Right renal cortex interstitium (tissue), 3 donors: ENCODE measurements around the gene NOC4L. TPM values are rescaled to one million over a fixed set of nuclear protein-coding genes. Genes with fewer than 3 reads are reported as not detected.

Experiments used
- DNase-seq, 3 donors: peaks; one replicate each; pipeline ENCODE4 v3.0.0-alpha.2; 2013; ENCODE audit warnings: low read depth in 3 of 3, low spot score in 2 of 3
- polyA plus RNA-seq, 3 donors: library from polyadenylated mRNA; unstranded; fragments of 120-200 nt; gene quantifications; one replicate each; pipeline ENCODE4 v1.2.1, GENCODE V29; 2013; ENCODE audit not compliant: insufficient read length in 3 of 3

The NOC4L gene
- polyA plus RNA-seq, 3 donors: 10.9 to 12.4 (median 11.3) TPM

DNA sequence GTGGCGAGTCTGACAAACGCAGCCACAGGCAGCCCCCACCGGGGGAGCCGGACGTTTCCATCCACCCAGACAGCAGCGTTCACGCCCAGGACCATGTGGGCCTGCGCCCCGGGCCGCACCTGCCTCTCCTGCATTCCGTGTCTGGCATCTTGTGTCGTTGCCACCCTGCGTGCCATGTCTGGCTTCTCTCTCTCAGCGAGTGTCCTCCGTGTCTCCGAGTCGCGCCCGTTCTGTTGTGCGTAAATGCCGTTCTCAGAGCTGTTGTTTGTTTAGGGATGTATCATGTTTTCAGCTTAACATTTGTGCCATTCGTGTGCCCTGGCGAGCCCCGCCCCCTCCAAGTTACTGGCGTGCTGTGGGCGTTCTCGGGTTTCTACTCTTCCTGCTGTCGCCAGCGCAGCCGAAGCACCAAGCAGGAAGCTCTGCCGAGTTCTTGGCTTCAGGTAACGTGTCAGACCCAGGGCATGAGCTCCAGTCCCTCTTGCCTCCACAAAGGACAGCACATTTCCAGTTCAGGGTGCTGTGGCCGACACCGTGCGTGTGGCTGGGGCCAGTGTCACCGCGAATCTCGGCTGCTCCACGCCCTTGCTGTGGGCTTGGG, 34.6 kb downstream of the NOC4L start:
- DNase-seq: no peak

DNA sequence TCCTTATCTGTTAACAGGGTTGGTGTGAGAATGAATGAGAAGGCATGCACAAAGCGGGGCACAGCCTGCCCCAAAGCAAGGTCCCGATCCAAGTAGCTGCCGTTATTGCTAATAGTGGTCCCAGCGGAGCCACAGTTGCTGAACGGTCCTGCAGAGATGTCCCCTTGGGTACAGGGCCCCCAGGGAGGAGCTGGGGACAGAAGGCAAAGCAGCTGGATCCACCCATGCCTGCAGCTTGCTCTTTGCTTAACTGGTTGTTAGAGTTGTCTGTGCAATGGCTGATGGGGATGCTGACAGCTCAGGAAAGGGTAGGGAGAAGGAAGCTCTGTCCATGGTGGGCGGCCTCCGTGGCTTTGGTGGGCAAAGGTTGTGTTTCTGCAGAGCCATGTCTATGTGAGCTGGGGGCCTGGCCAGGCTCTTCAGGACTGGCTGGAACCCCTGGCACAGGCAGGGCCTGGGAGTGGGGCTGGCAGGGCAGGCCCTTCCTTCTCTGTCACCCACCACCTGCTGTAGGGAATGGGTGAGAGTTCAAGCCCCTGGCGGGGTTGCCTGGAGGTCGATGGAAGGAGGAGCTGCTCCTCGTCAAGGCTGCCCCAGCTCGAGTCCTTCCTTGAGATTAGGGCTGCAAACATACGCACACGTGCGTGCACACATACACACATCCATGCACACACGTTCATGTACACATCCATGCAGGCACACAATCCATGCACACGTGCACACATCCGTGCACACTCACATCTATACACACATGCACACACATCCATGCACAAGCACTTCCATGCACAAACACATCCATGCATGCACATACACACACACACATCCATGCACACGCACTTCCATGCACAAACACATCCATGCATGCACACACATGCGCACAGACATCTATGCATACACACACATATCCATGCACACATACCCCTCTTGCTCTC, 35.4 kb downstream of the NOC4L start:
- DNase-seq: no peak

DNA sequence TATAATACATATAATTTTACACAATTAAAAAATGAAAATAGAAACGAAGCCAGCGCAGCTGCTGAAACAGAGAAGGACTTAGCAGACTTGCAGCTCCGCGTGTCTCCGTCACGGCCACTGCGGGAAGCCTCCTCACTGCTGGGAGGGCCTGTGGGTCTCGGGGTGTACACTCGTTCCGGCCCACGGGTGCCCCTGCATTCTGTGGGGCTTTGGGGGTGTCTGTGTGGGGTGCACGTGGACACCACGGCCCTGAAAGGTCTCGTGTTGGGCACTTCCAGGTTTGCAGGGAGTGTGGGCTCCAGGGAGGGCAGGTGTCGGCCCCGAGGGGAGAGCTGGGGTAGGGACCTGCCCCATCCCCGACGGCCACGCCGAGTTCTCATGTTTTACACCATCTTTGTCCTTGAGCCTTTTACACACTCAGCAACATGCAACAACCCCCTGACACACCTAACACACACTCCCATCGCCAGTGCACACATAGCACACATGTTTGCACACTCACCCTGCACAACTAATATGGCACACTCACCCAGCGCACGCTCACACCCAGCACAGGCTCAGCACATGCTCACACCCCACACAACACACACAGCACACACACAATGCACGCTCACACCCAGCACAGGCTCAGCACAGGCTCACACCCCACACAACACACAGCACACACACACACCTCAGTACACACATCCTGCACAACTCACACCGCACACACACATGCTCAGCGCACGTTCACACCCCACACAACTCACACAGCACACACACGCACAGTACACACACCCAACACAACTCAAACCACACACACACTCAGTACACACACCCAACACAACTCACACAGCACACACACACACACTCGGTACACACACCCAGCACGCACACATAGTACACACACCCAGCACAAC, 36.6 kb downstream of the NOC4L start:
- DNase-seq: no peak

DNA sequence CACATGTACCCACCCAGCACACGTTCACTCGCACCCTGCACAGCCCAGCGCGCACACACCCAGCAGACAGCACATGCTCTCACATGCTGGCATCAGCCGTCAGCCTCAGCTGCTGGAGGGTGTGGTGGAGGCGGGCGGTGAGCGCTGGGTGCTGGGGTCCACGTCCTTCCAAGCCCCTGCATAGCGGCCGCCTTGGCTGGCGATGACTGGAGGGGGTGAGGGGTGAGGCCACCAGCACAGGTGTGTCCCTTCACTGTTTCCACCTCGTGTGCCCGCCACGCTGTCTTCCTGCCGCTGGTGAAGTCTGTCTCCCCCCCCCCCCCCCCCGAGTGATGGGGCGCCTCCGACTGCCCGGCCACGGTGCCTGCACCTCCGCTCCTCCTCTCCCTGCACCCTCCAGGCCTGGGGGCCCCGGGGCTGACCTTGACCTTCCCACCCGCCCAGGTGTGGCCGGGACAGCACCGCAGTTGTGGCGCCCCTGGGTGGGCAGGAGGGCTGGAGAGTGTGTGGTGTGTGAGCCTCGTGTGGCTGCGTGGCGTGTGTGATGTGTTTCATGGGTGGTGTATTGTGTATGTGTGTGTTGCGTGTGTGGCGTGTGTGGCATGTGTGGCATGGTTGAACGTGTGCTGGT, 37.4 kb downstream of the NOC4L start:
- no peak for DNase-seq

DNA sequence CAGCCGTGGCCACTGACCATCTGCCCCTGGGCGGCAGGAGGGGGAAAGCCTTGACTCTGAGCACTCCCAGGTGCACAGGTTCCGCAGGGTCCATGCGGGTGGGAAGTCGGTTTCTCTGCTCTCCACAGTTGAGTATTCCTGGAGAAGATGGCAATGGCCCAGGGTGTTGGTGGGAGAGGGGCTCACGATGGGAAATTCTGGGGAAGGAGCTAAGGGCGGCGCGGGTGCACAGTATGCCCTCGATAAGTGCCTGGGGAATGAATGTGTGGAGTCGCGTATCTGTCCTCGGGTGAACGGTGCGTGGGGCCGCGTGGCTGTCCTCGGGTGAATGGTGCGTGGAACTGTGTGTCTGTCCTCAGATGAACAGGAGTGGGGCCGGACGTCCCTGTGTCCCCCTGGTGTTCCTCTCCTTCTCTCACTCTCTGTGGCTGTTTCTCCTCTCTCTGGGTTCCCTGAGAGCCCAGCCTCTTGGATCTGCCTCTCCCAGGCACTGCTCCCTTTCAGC, 38.0 kb downstream of the NOC4L start:
- DNase-seq: no peak

DNA sequence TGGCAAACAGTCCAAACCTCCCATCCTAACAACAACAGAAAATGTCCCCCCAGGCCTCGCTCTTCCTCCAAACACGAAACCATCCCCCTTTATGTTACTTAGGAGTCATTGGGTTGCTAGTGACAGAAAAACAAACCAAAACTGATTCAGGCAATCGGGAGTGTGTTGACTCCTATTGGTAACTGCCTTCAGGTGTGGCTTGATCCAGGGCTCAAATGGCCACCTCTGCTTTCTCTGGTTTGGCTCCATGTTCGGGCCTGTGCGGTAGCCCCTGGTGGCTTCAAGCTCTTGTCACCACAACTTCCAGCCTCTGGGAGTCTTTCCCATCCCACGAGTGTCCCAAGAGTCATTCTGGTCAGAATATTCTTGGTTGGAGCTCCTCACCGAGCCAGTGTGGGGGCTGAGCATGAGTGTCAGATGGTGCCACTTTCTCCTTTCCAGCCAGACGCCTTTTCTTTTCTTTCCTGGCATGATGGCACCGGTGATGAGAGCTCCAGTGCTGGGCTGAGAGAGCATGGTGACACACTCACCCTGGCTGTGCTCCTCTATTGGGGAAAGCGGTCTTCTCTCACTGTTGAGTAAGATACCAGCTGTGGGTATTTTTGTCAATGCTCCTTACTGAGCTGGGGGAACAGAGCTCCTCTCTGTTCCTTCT, 38.6 kb downstream of the NOC4L start:
- DNase-seq: no peak

DNA sequence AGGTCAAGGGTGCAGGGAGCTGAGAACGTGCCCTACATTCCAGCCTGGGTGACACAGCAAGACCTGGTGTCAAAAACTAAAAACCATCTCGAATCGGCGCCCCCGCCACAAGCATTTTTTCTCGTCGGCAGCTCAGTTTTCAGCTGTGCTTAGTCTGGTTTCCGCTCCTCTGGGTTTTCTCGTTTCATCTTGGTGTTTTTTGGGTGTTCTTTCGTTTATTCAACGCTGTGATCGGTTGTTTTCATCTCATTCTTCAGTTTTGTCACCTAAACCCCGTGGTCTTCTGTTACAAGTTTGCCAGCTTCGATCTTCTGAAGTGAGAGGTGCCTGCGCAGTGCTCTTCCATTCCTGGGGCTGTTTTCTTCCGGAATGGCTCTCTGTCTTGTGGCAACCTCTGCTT, 41.4 kb downstream of the NOC4L start:
- no peak for DNase-seq

DNA sequence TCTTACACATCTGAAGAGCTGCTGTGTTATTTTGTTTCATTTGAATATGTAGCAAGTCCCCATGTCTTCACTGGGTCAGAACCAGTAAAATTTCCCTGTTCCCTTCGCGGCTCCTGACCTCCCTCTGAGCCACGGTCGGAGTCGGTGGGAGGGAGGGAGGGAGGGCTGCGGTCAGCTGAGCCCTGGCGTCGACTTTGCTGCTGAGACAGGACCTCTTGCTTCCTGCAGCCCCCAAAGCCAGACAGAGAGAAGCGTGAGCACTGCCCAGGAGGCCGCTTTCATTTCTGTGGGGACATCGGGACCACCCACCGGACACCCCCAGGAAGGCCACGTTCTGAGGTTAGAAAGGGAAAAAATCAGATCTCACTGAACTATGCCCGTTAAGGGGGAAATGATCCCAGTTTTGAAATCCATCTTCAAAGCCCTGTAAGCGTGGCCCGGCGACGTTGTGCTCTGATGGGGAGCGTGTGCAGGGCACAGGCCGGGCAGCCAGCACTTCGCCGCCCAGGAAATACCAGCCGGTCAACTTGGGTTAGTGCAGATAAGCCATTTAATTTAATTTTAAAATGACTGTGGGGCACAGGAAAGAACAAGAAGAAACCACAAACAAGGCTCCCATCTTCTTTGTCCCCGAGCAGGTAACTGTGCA, 42.1 kb downstream of the NOC4L start:
- DNase-seq: no peak

DNA sequence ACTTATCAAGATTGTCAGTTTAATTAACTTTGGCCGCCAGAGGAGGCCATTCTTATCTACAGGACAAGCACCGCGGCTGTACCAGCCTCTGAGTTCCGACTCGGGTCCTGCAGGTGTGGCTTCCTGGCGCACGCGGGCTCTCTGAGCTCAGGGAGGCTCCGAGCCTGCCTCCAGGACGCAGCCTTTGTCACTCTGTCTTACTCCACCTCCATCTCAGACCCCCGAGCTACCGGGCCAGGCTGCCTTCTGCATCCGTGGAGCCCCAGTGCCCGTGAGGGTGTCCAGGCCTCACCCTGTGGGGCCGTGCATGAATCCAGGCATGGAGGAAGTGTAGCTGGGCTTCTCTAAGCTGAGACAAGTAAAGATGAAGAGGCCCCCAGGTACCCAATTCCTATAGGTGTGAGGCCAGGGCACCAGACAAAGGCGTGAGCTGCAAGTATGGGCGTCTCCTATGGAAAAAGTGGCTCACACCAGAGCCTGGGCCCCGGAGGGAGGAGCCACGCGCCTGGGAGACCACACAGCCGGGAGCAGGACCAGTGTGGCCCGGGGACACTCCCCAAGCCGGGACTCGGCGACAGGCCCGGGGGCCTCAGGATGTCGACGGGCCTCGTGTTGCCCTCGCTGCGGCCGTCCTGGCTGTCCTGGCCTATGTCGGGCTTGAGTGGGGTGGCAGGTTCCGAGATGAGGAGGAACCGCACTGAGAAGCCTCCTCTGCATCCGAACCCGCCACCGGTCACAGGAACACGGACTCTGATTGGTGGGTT, 42.8 kb downstream of the NOC4L start:
- DNase-seq: no peak

DNA sequence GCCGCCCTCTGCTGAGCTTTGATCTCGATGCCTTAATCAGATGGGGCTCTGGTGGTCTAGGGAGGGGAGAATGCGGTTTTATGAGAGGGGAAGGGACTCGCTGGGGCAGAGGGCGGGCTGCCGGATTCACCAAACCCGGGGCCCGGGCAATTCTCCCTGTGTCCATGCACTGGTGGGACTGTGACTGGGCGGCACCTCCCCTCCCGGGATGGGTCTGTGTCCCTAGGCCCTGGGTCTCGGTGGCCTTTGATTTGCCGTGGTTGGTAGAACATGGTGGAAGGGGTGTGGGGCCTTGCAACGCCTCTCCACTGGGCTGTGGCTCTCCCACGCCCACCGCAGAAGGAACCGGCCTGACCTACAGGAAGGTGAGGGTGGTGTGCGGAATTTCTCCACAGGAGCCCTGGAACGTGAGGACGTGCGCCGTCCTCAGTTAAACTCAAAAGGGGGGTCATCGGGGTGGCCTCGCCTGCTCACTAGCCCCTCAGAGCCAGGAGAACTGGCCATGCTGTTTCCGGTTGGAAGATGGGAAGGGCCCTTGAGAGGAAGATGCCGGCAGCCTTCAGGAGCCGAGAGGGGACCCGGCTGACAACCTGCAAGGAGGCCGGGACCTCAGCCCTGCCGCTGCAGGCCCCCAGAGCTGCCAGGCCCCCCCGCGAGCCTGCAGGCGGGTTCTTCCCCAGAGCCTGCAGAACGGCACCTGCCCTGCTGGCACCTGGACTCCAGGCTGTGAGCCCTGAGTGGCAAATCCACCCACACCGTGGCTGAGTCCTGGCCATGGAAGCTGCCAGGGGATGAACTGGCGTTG, 43.6 kb downstream of the NOC4L start:
- DNase-seq: no peak

DNA sequence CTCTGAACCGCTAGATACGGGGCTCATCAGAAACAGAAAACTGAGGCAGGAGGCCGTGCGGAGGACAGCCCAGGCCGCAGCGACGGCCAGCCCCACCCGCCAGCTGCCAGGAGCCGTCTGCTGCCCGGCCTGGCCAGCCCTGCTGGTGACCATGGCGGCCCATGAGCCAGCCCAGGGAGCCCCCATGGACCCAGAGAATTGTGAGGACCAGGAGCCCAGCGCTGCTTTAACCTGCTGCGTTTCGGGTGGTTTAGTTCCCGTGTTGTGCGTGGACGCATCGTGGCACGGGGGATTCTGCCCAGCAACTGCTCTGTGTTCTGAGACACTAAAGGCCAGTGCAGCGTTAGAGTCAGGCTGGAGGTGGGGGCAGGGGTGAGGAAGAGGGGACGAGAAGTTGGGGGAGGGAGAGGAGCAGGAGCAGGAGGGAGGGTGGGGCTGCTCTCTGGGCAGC, 44.2 kb downstream of the NOC4L start:
- DNase-seq: no peak

DNA sequence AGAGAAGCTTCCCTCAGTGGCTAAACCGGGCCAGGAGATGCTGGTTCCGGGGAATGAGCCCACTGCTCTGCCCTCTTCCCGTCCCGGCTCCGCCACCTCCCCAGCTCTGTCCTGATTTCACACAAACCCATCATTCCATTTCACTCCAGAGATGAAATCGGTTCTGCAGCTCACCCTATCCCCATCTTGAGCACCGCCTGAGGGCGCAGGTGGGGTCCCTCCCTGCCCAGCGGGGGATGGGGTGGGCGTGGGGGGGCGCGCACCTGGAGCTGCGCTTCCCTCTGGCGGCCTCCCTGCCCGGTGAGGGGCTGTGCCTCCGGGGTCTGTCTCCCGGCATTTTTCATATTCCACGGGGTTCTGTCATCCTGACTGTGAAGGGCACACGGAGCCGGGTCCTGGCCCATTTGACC, 44.7 kb downstream of the NOC4L start:
- no peak for DNase-seq

DNA sequence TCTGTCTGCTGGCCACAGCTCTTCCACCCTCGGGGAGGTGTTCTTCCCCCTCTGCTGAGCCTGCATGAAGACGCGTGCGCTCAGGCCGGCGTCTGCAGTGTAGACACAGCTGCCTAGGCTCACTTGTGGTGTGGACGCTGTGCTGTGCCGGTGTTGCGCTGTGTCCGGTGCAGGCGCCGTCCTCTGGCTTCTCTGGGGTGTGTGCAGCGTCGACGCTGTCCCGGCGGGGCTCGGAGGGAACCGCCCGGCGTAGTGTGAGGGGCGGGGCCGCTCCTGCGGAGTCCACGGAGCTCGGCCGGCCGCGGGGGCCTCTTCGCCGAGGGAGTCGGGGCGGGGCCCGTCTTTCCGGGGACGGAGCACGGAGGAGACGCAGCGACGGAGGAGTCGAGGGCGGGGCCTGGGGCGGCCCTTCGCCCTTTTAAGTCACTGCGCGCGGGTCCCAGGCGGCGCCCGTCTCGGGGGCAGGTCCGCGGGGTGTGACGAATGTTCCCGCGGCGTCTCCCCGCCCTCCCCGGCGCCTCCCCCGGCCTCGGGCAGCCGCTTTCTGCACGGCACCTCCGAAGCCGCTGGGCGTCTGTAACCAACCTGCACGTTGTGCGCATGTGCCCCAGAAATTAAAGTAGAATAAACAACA, 45.2 kb downstream of the NOC4L start:
- no peak for DNase-seq

DNA sequence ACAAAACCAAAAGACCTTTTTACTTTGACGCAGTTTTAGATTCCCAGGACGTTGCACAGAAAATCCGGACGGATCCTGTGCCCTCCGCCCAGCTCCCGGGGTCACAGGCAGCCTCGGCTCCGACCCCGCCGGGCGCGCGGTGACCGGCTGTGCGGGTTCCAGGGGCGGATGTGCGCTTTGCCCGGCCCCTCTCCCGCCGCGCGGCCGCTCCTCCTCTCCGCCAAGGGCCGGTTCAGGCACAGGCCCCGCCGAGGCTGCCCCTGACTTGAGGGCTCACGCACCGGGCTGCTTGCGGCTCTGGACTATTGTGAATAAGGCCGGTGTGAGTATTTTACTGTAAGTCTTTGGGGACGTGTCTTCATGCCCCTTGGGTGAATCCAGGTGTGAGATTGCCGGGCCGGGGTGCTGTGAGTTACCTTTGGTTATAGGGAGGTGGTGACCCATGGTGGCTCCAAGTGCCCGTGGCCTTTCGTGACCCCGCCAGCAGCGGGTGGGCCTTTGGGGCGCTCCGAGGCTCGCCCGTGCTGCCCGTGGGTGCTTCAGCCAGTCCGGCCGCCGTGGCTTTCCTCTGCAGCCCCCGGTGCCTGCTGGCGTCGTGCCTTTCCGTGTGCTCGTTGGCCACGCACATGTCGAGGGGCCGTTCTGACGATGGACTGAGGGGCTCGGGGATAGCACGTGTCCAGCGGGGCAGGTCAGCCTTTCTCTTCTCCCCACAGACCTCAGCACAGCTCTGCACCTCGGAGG, 45.9 kb downstream of the NOC4L start:
- DNase-seq: no peak

DNA sequence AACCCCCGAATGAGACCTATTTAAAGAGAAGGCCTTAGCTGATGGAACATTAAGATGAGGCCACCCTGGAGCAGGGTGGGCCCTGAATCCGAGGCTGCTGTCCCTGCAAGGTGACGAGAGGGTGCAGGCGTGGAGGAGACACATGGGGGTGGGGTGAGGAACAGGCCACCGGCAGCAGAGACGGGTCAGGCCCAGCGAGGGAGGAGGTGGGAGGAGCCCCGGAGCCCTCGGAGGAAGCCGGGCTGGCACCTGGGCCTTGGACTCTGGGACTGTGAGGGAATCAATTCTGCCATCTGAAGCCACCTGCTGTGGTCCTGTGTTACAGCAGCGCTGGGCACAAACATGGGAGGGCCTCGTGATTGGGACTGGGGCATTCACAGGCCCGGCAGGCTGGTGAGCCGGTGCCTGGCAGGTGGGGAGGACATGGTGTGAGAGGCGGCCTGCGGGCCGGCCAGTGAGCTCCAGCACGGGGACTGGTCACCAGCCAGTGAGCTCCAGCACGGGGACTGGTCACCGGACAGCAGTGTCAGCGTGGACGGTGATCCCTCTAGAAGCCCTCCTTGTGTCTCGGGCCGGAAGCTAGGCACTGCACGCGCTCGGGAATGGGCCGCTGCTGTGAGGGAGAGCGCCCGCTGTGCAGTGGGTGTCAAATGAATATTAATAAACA, 46.7 kb downstream of the NOC4L start:
- DNase-seq: no peak
